ENCODE results near the gene DIPK1A.

DIPK1A gene

DNA sequence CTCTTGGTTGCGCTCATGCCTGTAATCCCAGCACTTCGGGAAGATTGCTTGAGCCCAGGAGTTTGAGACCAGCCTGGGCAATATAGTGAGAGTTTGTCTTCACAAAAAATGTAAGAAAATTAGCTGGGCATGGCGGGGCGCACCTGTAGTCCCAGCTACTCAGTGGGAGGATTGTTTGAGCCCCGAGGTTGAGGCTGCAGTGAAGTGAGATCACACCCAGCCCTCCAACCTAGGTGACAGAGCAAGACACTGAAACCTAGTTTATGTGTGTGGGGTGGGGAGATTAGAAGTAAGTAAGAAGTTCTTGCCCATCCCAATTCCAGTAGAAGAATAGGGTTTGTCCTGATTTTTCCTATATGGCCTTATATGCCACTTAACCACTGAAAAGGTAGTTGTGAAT, 127.4 kb downstream of the DIPK1A start:
- no peak for DNase-seq

GRCh38 chr1:92832537-92833114, 128.6 kb downstream of the DIPK1A start:
- no peak for DNase-seq

DNA sequence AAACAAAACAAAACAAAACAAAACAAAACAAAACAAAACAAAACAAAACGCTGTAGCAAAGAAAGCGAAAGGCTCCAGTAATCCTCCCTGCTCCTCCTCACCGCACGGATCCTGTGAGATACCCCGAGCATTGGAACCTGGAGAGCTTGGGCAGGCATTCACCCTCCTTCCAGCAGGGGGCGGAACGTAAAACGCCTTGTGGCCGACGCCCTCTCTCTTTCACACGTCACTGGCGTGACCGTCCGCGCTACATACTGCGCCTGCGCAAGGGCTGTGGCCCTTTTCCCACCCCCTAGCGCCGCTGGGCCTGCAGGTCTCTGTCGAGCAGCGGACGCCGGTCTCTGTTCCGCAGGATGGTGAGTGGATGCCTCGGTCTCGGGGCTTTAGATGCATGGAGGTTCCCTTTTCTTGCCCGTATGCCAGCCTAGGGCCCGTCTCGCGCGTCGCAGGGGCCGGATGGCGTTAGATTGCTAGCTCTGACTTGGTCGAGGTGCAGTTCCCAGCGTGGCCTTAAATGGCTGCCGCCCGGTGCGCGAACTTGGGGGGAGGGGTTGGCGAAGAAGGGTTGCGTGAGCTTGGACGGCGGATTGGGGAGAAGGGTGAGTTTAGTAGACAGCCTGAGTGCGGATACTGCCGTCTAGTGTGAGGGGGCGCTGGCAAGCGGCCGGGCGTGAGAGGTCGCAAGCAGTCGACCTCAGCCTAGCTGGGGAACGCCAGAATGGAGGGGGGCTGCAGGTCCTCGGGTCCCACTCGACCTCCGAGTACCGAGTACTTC, 129.3 kb downstream of the DIPK1A start, which contains the start of gene RPL5:
Gene RPL5, plus strand, starts transcription at position 279 of the 775 bp plus-strand sequence. Its CDS starts 75 bp downstream, at position 354.
- peak; percentile 94 for DNase-seq

GRCh38 chr1:92831368-92831761, 129.9 kb downstream of the DIPK1A start:
- no peak for DNase-seq

DNA sequence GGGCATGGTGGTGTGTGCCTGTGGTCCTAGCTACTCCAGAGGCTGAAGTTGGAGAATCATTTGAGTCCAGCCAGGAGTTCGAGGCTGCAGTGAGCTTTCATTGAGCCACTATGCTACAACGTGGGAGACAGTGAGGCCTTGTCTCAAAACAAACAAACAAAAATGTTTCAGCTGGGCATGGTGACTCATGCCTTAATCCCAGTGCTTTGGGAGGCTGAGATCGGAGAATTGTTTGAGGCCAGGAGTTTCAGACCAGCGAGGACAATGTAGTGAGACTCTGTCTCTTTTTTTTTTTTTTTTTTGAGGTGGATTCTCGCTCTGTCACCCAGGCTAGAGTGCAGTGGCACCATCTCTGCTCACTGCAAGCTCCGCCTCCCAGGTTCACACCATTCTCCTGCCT, 134.5 kb downstream of the DIPK1A start:
- DNase-seq, result no peak

- DNase-seq, result no peak
Observed at GRCh38 chr1:92822879-92823278, 138.4 kb downstream of the DIPK1A start.

DNA sequence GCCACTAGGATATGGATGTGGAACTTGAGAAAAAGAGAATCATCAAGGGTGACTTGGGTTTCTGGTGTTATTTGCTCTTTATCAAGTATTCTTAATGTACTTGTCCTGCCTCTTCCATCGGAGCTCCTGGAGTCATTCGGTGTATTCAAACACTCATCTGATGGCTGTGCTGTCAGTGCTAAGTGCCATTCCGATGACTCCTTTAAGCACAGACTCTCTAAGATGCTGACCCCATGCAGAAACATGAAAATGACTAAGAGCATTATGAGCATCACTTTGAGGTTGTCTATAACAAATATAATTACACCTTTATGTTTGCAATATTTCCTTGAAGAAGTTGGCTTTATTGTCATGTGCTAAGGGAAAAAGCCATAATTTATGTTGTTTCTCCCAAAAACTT, 140.7 kb downstream of the DIPK1A start:
- DNase-seq, result no peak

GRCh38 chr1:92820024-92820423, 141.2 kb downstream of the DIPK1A start:
- DNase-seq, result no peak

- DNase-seq, result no peak
Observed at GRCh38 chr1:92817986-92818764, 143.1 kb downstream of the DIPK1A start.

DNA sequence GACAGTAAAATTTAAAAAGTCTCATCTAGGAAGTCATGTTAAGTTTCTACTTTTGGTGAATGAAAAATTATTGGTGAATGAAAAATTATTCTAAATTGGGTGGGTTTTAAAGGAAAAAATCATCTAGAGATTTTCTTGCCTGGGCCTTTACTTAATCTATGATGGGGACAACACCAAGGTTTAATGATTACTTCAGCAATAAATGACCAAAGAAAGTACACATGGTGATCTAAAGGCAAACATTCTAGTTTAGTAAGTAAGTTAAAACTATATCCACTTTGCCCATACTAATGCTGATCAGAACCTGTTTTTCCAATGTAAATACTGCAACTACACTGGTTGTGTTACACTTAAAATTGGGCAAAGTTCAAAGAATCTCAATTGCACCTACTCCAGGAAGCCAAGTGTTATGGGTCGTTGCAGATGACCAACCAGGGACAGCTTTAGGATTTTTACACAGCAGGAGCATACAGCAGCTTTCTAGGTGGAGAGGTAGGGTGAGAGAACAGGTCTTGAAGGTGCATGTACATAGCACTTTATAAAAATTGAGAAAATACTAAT, 144.0 kb downstream of the DIPK1A start:
- DNase-seq, result no peak

DNA sequence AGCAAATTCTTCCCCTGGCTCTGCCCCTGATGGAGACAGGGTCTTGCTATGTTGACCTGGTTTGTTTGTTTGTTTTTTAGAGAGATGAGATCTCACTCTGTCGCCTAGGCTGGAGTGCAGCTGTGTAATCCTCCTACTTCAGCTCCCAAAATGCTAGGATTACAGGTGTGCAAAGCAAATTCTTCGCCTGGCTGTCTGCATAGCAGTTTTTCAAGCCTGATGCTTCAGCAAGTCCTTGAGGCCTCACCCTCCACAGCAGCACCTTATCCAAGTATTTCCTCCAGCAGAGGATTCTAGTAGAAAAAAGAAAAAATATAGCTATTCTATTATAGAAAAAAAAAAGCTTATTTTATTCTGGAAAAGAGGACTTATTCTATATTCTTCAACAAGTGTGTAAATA, 144.5 kb downstream of the DIPK1A start:
- no peak for DNase-seq

- DNase-seq, result no peak
Observed at GRCh38 chr1:92808381-92808780, 152.9 kb downstream of the DIPK1A start.

DNA sequence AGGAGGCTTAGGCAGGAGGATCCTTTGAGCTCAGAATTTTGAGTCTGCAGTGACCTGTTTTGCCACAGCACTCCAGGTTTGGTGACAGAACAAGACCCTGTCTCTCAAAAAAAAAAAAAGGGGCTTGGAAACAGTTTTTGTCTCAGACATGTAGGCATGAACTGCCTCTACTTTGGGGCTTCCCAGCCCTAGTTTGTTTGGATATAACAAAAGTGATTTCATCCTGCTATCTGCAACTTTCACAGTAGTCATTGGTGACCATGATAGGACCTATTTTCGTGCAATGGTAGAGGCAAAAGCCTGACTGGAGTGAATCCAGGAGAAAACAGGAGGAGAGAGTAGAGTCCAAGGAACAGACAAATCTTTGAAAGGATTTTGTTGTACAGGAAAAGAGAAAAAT, 156.0 kb downstream of the DIPK1A start:
- no peak for DNase-seq

GRCh38 chr1:92804721-92805201, 156.5 kb downstream of the DIPK1A start:
- DNase-seq, result no peak

DNA sequence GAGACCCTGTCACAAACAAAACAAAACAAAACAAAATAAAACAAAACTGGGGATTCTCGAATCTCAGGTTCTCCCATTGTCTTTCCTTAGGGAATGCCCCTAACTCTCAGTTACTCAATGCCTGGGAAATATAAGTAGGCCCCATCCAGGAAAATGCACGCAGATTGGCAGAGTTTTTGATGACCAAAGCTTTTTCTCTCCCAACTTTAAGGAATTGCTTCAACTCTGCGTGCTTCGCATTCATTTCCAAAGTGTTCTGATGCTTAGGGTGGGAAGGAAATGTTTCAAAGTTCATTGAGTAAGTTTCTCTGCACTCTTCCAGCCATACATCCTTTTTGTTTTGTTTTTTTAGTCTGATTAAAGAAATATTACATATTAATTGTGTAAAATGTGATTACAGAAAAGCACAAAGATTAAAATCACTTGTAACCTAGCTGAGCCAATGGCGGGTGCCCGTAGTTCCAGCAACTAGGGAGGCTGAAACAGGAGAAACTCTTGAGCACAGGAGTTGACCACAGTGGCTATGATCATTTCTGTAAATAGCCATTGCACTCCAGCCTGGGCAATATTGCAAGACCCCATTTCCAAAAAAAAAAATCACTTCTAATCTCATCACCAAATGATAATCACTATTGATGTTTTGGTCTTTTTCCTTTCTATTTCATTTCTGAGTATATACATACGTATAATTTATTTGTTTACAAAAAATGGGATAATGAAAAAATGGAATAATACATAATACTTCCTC, 157.9 kb downstream of the DIPK1A start:
- DNase-seq, result no peak

DNA sequence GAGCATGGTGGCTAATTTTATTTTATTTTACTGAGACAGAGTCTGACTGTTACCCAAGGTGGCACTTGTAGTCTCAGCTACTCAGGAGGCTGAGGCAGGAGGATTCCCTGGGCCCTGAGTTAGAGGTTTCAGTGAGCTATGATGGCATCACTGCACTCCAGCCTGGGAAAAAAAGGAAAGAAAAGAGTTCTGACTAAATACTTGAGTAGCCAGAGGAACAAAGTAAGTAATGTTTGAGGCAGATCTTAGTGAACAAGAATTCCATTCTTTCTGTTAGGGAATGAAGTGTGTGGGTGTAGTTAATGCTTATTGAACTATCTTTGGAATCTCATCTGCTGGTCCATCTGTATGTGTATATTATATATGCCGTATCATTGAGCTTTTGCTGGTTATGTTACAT, 163.3 kb downstream of the DIPK1A start:
- DNase-seq, result no peak

DNA sequence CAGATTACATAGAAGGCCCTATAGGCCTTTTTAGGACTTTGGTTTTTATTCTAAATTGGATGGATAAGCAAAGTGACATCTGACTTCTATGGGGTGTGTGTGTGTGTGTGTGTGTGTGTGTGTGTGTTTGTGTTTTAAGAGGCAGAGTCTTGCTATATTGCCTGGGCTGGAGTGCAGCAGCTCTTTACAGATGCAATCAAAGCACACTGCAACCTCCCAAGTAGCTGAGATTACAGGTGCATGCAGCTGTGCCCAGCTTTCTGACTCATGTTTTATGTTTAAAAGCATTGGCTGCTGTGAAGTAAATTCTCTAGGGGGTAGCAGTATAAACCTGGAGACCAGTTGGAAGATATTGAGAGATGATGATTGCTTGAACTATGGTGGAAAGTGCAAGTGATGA, 164.0 kb downstream of the DIPK1A start:
- DNase-seq, result no peak

DNA sequence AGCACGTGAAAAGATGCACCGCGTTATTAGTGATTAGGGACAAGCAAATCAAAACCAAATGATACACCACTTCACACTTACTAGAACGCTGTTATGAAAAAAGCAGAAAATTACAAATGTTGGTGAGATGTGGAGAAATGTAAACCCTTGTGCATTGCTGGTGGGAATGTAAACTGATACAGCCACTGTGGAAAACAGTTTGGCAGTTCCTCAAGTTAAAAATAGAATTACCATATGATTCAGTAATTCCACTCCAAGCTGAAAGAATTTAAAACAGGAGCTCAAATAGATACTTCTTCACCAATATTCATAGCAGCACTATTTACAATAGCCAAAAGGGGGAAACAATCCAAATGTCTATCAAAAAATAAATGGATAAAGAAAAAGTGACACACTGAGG, 166.1 kb downstream of the DIPK1A start:
- DNase-seq, result no peak

DNA sequence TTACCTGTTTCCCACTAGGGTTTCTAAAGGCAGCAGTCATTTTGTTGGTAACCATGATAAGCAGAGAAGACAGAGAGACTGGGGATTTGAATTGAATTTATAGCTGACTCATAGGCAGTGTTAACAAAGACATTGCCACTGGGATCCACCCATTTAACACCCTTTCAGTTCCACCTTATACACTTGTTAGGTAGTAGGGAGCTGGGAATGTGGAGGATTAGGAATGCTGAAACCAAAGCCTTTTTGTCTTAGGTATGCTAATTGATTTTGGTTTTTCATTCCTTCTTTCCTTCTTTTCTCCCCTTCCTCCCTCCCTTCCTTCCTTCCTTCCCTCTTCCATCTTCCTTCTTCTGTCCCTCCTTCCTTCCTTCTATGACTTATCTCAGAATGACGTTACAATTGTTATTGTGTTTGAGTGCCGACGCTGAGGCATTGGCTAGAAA, 168.9 kb downstream of the DIPK1A start:
- DNase-seq, result no peak
